Stimulated activated naive CD4-positive, alpha-beta T cell treated with Interleukin-2 at 50 U/mL for 16 hours (primary cell): ENCODE data around the gene ADAMTS18.
"Not testable (repeated sequence)": the region's sequence is repeated elsewhere in the genome, so short reads cannot be mapped to it uniquely, and the experiment has no call there.

Experiments
- DNase-seq: peaks from one replicate; lab custom pipeline; 2025; lab: John Stamatoyannopoulos, UW

The ADAMTS18 gene, protein sequence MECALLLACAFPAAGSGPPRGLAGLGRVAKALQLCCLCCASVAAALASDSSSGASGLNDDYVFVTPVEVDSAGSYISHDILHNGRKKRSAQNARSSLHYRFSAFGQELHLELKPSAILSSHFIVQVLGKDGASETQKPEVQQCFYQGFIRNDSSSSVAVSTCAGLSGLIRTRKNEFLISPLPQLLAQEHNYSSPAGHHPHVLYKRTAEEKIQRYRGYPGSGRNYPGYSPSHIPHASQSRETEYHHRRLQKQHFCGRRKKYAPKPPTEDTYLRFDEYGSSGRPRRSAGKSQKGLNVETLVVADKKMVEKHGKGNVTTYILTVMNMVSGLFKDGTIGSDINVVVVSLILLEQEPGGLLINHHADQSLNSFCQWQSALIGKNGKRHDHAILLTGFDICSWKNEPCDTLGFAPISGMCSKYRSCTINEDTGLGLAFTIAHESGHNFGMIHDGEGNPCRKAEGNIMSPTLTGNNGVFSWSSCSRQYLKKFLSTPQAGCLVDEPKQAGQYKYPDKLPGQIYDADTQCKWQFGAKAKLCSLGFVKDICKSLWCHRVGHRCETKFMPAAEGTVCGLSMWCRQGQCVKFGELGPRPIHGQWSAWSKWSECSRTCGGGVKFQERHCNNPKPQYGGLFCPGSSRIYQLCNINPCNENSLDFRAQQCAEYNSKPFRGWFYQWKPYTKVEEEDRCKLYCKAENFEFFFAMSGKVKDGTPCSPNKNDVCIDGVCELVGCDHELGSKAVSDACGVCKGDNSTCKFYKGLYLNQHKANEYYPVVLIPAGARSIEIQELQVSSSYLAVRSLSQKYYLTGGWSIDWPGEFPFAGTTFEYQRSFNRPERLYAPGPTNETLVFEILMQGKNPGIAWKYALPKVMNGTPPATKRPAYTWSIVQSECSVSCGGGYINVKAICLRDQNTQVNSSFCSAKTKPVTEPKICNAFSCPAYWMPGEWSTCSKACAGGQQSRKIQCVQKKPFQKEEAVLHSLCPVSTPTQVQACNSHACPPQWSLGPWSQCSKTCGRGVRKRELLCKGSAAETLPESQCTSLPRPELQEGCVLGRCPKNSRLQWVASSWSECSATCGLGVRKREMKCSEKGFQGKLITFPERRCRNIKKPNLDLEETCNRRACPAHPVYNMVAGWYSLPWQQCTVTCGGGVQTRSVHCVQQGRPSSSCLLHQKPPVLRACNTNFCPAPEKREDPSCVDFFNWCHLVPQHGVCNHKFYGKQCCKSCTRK (N-terminal part only)

DNA sequence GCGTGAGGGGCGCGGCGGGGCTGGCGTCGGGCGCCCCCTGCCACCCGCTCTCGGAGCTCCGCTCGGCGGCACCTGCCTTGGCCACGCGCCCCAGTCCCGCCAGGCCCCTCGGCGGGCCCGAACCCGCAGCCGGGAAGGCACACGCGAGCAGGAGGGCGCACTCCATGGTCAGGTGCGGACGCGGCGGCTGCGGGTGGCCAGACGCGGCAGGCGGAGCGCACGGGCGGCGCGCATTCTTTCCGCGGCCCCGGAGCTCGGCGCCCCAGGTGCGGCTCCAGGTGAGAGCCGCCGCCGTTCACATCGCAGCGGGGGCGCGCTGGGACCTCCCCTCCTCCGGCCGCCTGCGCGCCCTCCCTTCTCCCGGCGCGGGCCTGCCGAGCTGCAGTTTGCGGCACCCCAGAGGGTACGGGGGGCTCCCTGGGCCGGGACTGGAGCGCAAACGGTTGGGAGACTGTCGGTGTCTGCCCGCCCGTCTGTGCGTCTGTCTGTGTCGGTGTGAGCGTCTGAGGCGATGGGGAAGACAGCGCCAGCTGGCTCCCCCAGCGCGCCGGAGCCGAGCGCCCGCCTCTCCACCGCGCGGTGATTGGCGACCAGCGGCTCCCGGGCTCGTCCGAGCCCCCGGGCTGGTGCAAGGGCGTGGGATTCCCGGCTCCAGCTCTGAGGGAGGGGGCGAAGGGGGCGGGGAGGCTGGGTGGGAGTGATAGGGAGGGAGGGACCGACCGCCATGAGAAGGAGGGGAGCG lies at the start of gene ADAMTS18:
ADAMTS18 (minus strand) TSS at position 505 of the 742 bp plus-strand sequence; CDS start at position 166, 339 bp downstream.
- DNase-seq = no peak

DNA sequence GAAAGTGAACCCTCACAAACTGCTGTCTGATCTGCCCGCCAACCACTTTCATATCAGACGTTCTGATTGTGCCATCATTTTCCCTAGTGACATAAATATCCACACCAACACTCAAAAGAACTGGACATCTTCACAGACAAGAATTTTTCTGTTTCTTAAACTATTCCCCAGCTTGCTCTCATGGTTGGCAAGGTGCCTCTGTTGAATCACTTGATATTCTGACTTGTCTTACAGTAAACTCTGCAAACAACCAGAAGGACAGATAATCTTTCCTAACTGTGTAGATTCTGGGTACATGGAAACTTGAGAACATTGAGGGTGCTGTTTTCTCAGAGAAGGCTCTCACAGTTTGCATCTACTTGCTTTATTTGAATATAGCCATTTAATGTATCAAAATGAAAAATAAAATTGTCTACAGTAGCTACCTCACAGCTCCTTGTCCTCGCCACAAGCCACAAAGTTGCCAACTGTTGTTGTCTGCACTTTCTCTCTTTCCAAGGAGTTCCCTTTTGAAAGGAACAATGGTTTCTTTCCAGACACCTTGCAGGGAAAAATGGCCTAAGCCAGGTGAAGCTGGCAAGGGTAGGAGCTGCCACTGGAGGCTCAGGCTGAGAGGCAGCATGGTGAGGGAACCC lies 46.0 kb upstream of the ADAMTS18 start:
- no peak for DNase-seq

DNA sequence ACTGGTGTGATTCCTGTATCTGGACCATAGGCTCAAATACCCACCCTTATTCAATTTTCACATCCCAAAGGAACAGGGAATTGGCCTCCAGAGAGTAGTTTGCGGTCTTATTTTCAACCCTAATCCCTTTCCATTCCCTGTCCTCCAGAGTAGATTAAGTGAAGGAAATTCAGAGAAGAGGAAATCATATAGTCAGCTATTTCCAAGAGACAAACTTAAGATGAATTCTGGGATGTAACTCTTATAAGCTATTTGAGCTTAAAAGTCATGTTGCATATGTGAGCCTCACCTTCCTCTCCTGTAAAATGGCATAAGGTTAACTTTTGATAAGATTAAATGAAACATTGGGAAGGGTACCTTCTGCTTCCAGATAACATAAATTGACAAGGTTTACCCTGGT lies 37.4 kb upstream of the ADAMTS18 start:
- DNase-seq = no peak

DNA sequence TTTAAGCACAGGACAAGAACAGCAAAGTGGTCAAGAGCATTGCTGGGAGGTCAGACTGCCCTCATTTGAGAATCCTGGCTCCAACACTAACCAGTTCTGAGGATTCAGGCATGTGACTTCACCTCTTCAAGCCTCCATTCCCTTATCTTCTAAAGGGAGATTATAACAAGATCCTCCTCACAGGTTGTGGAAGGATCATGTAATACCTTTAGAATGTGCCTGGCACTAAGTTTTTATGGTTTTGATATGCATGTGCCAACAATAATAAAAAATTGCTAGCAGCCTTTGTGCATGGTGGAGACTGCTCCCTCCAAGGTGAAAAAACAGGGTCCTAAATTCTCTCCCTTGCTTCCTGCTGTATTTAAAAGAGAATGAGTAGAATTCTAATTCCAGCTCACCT lies 36.0 kb upstream of the ADAMTS18 start:
- DNase-seq = no peak

DNA sequence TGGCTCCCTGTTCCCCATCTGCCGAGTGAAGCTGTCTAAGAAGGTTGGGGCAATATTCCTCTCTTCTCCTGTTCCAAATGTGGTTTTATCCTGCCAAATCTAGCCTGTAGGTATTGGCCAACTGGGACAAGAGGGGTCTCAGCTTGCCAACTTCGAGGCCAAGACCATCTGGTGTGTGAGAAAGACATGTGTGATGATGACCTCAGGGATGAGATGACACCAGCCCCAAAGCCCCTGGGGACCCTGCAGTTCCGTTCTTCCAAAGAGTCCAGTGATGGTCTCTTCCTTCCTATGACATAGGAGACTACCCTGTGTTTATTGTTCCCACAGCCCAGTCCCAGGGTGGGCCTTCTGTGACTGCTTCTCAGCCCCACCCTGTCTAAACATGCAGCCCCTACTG lies 34.8 kb upstream of the ADAMTS18 start:
- no peak for DNase-seq

DNA sequence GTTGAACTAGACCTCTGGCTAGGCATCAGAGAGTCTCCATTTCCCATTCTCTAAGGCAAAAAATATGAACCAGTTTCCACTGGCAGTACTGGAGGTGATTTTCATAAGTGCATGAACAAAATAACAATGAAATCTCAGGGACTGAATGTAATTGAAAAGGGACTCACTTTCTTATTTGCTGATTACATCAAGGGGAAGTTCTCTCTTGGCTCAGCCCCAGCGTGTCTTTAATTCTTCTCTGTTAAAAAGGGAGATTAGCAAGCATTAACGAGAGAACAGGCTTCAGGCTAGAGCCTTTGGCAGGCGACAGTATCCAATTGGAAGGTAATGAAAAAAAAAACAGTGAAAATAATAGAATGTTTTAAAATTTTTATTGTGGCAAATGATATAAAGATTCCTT lies 34.0 kb upstream of the ADAMTS18 start:
- DNase-seq = no peak

DNA sequence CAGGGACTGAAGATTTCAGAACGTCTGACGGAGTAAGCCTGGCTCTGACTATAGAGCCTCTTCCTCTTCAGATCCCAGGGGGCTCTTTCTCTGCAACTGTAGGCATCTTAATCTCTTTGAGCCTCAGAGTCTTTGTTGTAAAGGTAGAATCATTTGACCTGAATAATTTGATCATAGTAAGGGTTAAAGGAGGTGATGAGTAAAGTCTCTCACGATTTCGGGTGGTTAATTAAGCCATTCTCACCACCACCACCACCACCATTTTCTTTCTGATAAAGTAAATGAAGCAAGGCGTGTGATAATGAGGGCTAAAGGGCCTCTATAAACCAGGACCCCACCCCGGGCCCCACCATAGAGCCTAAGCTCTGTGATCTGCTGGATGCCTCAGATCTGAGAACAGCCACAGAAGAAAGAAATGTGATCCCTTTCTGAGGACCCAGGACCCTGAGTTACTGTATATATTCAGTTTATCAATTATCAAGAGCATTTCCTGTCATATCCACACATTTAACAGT lies 33.0 kb upstream of the ADAMTS18 start:
- DNase-seq = no peak

DNA sequence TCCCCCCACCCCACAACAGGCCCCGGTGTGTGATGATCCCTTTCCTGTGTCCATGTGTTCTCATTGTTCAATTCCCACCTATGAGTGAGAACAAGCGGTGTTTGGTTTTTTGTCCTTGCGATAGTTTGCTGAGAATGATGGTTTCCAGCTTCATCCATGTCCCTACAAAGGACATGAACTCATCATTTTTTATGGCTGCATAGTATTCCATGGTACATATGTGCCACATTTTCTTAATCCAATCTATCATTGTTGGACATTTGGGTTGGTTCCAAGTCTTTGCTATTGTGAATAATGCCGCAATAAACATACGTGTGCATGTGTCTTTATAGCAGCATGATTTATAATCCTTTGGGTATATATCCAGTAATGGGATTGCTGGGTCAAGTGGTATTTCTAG lies 28.8 kb upstream of the ADAMTS18 start:
- DNase-seq = not testable (repeated sequence)

DNA sequence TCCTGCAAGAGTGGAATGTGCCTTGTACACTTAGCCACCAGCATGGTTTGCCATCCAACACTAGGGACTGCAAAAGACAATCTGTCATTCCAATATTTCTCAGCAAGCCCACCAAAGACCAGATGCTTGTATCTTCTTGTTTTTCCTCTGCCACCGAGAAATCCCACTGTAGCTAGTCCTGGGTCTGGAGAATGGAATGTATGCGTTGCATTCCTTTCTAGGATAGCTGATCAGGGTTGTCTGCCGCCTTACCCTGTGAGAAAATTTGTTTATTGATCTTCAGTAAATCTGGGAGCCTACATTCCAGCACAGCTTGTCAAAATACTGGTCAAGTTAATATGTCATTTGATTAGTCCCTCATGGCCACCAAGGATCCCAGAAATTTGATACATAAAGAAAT lies 28.1 kb upstream of the ADAMTS18 start:
- DNase-seq = no peak

DNA sequence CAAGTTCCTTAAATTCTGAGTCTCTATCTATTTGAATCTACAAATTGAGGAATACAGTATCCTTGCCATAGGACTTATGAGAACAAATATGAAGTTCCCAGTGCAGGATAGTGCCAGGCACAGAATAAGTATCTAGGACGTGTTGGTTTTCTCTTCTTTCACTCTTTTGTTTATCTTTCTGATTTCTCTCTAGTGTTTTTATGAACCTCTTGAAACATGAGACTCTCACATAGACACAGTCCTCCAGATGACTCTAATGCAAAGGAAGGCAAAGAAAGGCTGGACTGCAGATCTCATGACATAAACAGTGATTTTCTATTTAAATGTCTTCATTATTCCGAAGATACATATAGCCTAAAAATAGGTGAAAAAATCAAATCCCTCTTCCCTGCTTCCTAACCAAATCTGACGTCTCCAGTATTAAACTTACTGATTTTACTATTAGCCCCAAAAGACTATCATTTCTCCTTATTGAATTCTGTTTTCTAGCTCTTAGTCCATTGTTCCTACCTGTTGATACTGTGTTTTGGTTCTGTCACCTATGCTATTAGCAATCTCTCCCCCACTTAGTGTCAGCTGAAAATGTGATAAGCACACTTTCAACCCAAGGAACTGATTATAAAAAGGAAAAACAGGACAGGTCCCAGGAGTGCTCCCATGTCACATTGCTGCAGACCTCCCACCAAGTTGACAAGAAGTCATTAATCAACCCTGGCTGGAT lies 24.9 kb upstream of the ADAMTS18 start:
- DNase-seq = no peak

DNA sequence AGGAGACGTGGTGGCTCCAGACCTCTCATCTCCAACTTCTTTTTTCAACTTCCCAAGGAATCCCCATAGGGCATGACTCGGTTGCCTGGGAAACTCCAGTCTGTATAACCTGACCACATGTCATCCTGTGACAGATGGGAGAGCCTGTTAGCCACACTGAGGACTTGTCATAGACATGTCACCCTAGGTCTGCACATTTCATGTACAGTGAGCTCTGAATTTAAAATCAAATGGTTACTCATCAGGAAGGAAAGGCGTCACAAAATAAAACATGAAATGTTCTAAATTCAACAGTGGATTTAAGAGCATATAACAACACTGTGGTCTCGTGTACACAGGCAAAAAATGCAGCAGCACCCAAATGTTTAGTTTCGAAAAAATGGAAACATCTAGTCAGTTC lies 22.2 kb upstream of the ADAMTS18 start:
- DNase-seq = no peak

DNA sequence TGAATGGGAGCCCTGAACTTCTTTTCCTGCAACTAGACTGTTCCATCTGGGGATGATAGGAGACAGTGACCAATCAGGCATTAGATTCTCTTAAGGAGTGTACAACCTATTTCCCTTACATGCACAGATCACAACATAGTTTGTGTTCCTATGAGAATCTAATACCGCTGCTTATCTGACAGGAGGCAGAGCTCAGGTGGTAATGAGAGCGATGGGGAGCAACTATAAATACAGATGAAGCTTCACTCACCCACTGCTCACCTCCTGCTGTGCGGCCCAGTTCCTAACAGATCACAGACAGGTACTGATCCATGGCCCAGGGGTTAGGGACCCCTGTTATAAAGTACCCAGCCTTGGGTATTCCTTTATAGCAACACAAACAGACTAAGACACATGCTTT lies 17.4 kb upstream of the ADAMTS18 start:
- no peak for DNase-seq

DNA sequence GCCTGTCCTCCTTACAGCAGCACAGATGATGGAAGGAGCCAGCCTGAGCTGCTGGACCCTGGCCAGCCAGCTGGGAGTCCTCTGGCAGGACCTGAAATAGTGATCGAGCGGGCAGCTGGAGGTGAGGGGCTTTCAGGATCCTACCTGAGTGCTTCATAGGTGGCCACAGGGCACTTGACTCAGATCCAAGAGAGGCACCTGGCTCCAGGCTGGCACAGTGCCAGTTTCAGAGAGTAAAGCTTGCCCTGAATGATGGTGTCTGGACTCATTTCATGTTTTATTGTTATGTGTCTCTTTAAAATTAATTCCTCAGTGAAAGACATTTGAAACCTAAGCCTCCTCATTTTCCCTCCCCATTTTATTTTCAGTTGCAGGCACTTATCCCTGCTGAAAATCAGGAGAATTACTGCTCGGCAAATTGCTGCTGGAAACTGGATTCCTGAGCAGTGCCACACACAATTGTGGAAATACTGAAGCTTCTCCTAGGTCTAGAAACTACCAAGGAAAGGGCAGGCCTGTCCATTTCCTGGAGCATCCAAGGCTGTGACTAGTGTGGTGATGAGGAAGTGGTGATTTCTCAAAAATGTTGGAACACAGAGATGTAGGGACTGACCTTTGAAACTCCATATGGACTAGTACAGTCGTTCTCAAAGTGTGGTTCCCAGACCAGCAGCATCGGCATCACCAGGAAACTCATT lies 16.1 kb upstream of the ADAMTS18 start:
- DNase-seq = no peak

DNA sequence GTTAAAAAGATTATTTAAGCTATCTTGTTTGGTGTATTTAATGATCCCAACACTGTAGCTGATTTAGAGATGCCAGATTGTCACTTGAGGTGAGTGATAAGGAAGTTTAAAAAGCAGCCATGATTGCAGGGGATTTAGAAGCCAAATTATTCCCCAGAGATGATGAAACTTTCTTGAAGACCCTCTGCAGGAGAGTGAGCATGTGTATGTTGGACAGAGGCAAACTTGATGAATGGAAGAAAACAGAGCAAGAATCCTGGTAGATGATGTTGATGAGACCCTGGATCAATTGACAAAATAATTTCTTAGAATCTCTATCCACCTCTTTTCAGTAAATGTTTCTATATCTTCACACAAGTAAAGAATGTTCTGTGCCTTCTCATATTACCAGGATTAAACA lies 14.4 kb upstream of the ADAMTS18 start:
- no peak for DNase-seq

DNA sequence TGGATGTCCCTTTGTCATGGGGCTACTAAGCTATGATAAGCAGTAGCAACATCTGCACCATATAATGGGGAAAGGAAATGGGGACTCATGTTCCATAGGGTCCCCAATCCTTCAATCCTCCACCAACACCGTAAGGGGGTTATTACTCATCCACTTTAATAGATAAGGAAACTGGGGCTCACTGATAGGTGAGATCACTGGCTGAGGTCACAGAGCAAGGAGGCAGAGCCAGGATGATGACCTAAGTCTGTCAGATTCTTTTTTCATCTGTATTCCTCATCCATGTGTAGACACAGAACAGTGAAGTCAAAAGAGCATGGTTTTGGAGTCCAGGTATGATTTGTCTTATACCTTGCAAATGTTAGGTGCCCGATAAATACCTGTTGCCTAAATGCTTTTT lies 10.5 kb upstream of the ADAMTS18 start:
- DNase-seq = no peak

DNA sequence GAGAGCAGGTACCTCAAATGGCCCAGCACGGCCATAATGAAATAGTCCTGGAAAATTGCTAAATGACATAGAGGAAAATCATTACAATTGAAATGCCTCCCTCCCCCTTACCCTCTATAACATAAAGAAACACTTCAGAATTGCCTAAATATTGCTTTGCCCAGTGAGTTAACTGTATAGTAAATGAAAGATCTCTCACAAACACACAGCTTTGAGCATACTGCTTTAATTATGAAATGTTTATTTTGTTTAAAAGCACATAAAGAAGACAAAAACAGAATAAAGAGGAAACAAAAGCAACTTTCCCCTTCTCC lies 9.3 kb upstream of the ADAMTS18 start:
- no peak for DNase-seq

DNA sequence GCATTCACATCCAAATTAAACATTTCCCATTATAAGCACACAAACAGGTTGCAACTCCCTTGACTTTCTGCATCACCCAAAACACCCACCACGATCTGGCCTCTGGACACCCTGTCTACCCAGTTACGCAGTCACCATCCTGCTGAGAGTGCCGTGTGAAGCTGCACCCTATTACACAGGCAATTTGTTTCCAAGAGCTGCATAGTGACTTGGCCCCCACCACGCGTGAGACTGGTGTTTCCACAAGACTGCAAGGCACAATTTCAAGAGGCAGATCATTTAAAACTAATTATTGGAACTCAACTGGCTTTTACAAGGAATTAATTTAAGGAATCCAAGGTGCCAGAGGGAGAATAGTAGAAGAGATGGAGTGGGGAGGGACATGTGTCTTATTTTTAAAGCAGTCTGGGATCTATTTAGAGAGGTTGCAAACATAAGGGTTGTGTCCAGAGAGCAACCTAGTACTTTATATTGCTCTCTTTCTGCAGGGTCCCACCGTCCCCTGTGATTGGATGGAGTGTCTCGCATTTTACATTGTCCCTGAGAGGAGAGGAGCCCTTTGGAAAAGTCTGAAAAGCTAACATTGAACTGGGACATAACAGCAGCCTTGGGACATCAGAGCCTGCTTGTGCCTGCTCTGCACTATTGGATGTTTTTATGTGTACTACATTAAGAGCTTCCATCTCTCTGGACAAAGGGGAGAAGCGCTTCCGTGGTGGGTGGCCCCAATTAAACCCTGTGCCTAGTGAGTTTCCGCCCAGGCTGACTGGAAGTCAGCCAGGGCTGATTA lies 8.7 kb upstream of the ADAMTS18 start:
- no peak for DNase-seq

DNA sequence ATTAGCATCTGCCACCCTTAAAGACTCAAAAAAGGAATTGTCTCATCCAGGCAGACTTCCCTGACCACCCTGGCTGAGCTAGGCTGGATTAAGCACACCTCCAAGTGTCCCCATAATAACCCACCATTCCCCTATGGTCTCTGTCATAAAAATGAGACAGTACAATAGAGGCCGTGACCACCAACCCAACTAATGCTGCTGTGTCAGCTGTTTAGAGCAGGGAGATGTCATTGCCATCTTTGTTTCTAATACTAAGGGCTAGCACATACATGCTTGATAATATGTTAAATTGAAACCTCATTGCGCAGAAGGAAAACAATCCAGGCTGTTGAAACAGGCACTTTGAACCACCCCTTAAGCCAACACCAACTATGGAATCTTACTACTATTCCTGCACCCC lies 7.2 kb upstream of the ADAMTS18 start:
- DNase-seq = no peak

DNA sequence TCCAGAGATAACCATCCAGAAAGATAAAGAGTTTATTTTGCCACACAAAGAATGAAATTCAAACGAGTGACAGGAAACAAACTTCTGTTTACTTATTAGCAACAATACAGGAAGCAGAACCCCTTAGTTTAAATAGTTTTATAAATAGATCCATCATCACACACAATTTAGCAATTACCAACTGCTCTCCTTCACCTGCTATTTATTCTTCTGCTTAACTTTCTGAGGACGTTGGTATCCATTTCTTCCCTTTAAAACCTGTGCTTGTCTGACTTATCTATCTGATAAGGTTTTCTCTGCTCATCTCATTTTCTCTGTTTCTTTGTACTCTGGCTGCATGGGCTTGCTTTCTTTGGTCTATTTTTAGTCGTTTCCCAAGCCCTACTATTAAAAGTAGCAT lies 4.3 kb upstream of the ADAMTS18 start:
- DNase-seq = no peak
